NCI-H748 (cell line): ENCODE measurements around the gene IFI30.
"Not testable (repeated sequence)": the region's sequence is repeated elsewhere in the genome, so short reads cannot be mapped to it uniquely, and the experiment has no call there.

Experiments used
- DNase-seq: peaks from one replicate; lab custom pipeline; 2025; ENCODE audit not compliant: unreplicated experiment; lab: John Stamatoyannopoulos, UW

IFI30 gene

GRCh38 chr19:18202397-18202777 lies 28.8 kb downstream of the IFI30 start:
- DNase-seq = no peak

GRCh38 chr19:18202778-18203407 lies 29.3 kb downstream of the IFI30 start:
- peak; percentile 46 for DNase-seq

DNA sequence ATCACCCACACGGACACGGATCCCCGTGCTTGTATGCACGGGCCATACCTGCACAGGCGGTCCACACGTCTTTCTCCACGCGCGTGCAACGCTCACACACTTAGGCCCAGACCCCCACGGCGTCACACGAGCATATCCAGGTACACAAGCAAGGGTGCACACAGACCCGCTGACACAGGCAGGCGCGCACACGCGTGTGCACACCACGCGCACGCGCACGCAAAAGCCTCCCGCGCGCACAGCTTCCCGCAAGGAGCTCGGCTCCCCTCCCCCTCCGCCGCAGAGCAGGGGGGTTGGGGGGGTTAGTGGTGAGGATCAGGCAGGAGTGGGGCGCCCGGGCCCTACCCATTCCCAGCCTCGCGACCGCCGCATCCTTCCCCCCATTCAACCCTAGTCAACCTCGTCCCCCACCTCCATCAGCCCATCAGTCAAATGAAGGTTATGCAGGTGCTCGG lies 29.8 kb downstream of the IFI30 start:
- peak; percentile 46 for DNase-seq

DNA sequence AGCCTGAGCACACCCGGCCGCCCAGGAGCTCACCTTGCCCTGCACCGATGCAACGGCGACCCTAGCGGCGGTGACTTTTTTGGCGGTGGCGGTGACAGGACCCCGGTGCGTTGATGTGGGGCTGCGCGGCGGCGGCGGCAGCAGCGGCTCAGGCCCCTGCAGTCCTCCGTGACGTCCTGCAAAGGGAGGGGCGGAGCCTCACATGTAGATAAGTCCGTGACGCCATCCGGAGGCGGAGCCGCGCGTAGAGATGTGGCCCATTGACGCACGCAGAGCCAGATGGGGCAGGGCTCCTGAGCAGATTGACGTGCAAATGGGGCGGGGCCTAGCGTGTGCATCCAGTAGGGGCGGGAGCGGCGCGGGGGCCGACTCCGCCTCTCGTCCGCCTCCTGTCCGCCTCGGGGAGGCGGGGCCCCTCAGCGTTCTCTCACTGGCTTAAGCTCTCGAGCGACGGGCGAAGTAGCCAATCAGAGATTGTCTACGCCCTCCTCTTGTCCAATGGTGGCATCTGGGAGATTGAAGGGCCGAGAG lies 30.3 kb downstream of the IFI30 start, which contains the start of gene RAB3A:
Gene RAB3A, minus strand, starts transcription at position 180 of the 531 bp plus-strand sequence. CDS start 1,302 bp downstream, outside the sequence.
- DNase-seq = peak; percentile 99

- peak; percentile 72 for DNase-seq
Measured at GRCh38 chr19:18204394-18205199, 31.0 kb downstream of the IFI30 start.

- peak; percentile 55 for DNase-seq
Measured at GRCh38 chr19:18205200-18205892, 31.7 kb downstream of the IFI30 start.

DNA sequence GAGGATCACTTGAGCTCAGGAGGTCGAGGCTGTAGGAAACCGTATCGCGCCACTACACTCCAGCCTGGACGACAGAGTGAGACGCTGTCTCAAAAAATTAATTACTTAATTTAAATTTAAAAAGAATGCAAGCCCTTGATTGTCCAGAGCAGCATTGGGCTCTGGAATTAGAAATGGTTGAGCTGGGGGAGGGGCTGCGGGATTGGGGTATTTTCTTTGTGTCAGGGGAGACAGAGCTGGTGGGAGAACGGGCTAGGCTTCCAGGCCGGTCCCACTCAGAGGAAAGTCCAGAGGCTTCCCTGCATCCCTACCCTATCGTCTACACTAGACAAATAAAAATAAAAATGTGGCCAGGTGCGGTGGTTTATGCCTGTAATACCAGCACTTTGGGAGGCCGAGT lies 32.4 kb downstream of the IFI30 start:
- no peak for DNase-seq

DNA sequence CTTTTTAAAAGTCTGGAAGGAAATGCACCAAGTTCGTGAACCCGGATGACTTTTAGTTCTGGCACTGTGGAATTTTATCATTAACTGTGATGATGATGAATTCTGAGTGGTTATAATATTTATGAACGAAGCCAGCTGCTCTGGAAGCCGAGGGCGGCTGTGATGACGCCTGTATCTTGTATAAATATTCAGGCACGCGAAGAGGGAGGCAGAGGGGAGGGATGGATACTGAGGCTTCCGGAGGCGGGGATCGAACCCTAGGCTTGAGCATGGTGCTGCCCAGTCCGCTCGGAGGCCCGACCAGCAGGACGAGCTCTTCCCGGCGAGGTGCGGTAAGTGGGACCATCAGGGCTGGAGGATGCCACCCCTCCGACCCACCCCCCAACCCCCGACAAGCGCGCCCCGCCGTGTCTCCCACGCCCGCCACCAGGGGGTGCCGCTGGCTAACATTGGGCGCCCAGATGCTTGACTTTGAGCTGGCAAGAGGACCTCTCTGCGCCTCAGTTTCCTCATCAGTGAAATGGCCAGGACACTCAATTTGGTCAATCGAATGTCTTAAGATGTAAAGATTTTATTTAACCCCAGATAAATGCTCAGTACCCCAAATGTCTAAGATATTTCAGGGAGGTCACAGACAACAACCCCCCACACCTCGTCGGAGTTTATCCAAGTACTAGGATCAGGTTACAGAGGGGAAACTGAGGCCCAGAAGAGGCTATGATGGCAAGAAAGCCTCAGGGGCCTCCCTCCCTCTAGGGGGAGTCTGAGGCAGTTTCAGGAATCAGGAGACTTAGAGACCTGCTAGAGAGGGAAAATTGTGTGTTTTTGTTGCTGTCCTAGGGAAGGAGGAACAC lies 34.7 kb downstream of the IFI30 start:
- peak; percentile 30 for DNase-seq

GRCh38 chr19:18209912-18210311 lies 36.3 kb downstream of the IFI30 start:
- DNase-seq = not testable (repeated sequence)

DNA sequence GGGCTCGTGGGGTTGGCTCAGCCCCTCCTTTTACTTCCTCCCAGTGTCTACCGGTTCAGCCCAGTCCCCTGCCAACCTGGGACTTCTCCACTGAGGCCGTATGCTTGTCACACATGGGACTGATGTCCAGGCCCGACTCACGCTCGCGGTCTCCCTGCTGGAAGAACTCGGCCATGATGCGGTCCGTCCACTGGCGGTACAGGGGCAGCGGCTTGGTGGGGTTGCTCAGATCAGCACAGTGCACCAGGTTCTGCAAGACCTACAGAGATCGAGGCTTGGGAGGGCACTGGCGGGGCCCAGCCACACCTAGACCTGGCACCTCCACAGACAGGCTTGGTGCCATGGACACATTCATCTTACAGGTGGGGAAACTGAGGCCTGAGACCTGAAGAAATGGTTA lies 38.1 kb downstream of the IFI30 start:
- DNase-seq = no peak

DNA sequence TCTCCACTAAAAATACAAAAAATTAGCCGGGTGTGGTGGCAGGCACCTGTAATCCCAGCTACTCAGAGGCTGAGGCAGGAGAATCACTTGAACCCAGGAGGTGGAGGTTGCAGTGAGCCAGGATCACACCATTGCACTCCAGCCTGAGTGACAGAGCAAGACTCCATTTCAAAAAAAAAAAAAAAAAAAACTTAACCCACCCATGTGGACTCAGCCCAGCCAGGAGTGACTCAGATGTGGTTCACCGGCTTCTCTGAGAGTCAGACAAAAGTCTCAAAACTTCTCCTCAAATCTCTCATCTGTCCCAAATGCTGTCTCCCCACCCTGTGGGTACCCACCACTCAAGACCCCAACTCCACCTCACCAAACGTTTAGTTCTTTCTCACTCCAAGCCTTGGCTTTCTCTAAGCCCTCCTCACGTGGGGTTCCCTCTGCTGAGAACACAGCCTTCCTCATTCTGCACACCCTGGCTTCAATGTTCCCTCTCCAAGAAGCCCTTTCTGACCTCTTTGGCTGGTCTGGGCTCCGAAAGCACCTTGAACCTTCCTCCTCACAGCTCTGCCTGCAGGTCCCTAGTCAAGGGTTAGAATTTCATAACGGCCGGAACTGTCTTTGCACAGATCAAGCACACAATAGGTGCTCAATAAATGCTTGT lies 41.3 kb downstream of the IFI30 start:
- no peak for DNase-seq

DNA sequence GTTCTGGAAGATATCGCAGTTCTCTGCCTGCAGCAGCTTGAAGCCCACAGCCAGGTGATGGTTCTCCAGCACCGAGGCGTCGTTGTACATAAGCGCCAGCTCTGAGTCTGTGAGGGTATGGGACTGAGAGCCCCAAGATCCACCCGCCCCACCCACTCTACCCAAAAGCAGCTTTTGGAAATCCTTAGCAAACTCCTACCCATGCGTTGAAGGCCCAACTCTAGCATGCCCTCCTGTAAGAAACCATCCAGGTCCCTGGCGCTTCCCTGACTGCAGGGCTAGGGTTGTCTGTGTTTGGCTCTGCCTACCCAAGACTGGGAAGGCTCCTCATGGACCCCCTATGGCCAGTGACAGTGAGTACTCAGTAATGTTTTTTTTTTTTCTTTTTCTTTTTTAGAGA lies 43.2 kb downstream of the IFI30 start:
- no peak for DNase-seq

DNA sequence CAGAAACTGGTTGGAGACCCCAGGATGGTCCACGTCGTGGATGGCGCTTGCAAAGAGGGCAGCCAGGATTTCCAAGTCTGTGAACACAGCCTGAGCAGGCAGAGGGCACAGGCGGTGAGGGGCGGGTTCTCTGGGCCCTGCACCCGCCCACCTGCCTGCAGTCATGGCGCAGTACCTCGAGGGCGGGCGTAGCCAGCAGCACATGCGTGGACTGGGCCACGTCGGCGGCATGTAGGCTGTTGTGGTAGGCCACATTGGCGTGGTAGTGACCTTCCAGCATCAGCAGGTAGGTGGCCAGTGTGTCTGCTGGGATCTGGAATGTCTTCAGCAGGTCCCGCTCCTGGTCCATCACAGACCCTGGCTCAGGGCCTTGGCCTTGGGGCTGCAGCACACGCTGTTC lies 44.5 kb downstream of the IFI30 start:
- DNase-seq = no peak

DNA sequence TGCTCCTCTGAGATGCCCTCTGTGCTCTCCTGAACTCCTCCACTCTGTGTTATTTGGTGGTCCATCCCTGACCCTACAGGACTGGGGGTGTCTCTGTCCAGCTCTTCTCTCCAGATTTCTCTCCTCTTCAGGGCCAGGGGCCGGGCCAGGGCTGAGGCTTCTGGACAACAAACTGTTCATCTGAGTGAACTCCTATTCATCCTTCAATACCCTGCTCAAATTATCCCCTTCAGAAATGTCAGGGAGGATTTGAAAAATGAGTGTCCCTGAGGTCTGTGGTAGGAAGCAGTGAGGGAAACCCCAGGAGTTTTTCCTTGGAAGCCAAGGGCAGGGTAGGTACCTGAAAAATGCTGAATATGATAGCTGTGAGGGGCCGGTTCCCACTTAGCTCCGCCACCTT lies 45.0 kb downstream of the IFI30 start:
- no peak for DNase-seq

DNA sequence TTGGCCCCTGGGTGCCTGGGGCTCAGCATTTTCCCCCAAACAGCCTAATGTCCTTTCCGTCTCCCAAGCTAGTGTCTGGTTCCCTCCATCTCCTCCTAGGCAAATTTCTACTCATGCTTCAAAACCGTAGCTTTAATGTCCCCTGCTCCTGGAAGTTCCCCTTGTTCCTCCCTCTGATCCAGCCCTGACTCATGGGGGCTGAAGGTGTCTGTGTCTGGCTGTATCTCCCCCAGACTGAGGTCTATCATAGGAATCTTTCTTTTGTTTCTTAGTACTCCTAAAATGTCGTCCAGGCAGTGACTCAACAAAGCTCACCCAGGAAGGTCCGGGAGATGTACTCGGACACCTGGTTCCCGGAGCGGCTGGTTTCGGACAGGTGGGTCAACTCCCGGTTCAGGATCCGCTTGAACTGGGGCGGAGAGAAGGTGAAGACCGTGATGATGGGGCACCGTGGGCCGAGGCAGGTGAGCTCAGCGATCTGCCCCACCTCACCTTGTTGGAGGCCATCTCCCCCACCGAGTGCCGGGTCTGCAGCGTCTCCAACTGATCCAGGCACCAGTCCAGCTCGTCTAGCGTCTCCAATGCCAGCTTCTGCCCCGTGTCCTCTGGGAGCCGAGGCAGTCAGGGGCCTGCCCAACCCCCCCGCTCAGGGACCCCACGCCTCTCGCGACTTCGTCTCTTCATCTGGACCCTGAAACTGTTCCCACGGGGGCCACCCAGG lies 46.5 kb downstream of the IFI30 start:
- no peak for DNase-seq

DNA sequence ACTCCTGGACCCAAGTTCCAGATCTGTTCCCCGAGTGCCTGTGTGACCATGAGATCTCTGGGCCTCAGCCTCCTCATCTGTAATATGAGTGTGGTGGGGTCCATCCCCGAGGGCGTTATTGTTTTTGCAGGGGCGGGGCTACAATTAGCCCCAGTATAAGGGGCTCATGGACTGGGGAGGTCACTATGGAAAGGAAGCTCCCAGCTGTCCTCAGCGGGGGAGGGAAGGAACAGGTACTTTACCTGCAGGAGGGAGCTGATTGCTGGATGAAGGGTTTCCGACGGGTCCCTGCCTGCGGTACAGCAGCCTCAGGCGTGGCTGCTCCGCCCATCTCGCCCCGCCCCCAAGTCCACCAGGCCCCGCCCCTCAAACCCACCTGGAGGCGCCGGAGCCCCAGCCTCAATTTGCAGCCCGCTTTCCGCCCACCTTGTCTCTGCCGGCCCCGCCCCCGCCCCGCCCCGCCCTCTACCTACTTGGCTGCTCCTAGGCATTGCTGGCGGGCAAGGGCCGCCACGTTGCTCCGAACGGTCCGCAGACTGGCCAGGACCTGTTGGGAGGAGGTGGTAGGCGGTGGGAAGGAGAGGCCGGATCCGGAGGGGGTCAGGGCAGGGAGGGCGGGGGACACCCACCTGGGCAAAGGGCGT lies 47.1 kb downstream of the IFI30 start:
- DNase-seq = peak; percentile 63

GRCh38 chr19:18221815-18222725 lies 48.5 kb downstream of the IFI30 start:
- no peak for DNase-seq
